Tibial nerve (tissue), 4 donors: ENCODE measurements around the gene ARMS2.

Source experiments
- EP300 ChIP-seq, 2 donors: sonication (generic); formaldehyde crosslinking; IDR thresholded peaks; one replicate each; pipeline ENCODE4 v1.6.1; 2017; ENCODE audit warnings: antibody characterized with exemption in 2 of 2, mild to moderate bottlenecking in 1 of 2
- POLR2A ChIP-seq, 2 donors: fragments of 450-650 bp; IDR thresholded peaks; one replicate each; pipeline ENCODE4 v1.6.1; 2017; ENCODE audit warnings: antibody characterized with exemption in 2 of 2, mild to moderate bottlenecking in 2 of 2, moderate library complexity in 2 of 2
- TF ChIP-seq, protein P1 (sequence below), 5 experiments: fragments of 200-600 bp in 3 of 5; fragments of 450-650 bp in 2 of 5; sonication (generic) in 3 of 5; IDR thresholded peaks; one replicate each; pipeline ENCODE4 v1.5.1; 2016 to 2019; ENCODE audit warnings: antibody characterized with exemption in 5 of 5, mild to moderate bottlenecking in 3 of 5, moderate library complexity in 2 of 5

GRCh38 chr10:122477436-122477835 is 23.0 kb downstream of the ARMS2 start:
- TF ChIP-seq, protein P1, sequence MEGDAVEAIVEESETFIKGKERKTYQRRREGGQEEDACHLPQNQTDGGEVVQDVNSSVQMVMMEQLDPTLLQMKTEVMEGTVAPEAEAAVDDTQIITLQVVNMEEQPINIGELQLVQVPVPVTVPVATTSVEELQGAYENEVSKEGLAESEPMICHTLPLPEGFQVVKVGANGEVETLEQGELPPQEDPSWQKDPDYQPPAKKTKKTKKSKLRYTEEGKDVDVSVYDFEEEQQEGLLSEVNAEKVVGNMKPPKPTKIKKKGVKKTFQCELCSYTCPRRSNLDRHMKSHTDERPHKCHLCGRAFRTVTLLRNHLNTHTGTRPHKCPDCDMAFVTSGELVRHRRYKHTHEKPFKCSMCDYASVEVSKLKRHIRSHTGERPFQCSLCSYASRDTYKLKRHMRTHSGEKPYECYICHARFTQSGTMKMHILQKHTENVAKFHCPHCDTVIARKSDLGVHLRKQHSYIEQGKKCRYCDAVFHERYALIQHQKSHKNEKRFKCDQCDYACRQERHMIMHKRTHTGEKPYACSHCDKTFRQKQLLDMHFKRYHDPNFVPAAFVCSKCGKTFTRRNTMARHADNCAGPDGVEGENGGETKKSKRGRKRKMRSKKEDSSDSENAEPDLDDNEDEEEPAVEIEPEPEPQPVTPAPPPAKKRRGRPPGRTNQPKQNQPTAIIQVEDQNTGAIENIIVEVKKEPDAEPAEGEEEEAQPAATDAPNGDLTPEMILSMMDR (IDR thresholded peaks at IDR 0.05), result no peak
- TF ChIP-seq EP300 (IDR thresholded peaks at IDR 0.05), result no peak
- TF ChIP-seq POLR2A (IDR thresholded peaks at IDR 0.05), result no peak
